ENCODE results near the gene ADGRV1.

ADGRV1 gene

GRCh38 chr5:91111473-91112238 is 553.1 kb downstream of the ADGRV1 start:
- TF ChIP-seq, protein P1, sequence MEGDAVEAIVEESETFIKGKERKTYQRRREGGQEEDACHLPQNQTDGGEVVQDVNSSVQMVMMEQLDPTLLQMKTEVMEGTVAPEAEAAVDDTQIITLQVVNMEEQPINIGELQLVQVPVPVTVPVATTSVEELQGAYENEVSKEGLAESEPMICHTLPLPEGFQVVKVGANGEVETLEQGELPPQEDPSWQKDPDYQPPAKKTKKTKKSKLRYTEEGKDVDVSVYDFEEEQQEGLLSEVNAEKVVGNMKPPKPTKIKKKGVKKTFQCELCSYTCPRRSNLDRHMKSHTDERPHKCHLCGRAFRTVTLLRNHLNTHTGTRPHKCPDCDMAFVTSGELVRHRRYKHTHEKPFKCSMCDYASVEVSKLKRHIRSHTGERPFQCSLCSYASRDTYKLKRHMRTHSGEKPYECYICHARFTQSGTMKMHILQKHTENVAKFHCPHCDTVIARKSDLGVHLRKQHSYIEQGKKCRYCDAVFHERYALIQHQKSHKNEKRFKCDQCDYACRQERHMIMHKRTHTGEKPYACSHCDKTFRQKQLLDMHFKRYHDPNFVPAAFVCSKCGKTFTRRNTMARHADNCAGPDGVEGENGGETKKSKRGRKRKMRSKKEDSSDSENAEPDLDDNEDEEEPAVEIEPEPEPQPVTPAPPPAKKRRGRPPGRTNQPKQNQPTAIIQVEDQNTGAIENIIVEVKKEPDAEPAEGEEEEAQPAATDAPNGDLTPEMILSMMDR (conservative IDR thresholded peaks at IDR 0.05; ENCODE audit: low read depth, low read length) = no peak
- DNase-seq (ENCODE audit: low read depth) = no peak

DNA sequence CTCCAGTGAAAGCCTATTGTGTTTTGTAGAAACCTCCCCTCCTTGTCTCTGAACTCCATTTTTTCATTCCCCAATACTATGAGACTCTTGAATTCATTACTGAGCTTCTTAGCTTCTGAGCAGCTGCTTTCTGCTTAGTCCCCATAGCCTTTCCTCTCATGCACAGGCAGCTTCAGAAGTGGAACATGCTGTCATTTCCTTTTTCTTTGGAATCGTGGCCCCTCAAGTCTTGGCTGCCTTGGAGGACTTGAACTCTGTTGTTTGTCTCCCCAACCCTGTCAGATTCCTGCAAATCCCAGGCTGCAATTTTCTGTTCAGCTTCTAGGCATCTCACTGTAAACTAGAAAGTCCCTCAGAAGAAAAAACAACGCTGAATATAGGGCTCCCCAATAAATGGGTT is 556.1 kb downstream of the ADGRV1 start:
- no peak overlapping the region for H3K4me3 ChIP-seq (ENCODE audit: low read depth, low read length)
- TF ChIP-seq, protein P1 (conservative IDR thresholded peaks at IDR 0.05; ENCODE audit: low read depth, low read length) = no peak
- no peak for DNase-seq (ENCODE audit: low read depth)

More at GRCh38 chr5:91111473-91112238, 553.1 kb downstream of the ADGRV1 start:
- no peak overlapping the region for H3K4me3 ChIP-seq (ENCODE audit: low read depth, low read length)

GRCh38 chr5:91118354-91118753 is 559.8 kb downstream of the ADGRV1 start:
- TF ChIP-seq, protein P1 (conservative IDR thresholded peaks at IDR 0.05; ENCODE audit: low read depth, low read length) = no peak
- no peak for DNase-seq (ENCODE audit: low read depth)
- H3K4me3 ChIP-seq (ENCODE audit: low read depth, low read length) = no peak overlapping the region

GRCh38 chr5:91118796-91119195 is 560.2 kb downstream of the ADGRV1 start:
- H3K4me3 ChIP-seq (ENCODE audit: low read depth, low read length) = no peak overlapping the region
- TF ChIP-seq, protein P1 (conservative IDR thresholded peaks at IDR 0.05; ENCODE audit: low read depth, low read length) = no peak
- no peak for DNase-seq (ENCODE audit: low read depth)

DNA sequence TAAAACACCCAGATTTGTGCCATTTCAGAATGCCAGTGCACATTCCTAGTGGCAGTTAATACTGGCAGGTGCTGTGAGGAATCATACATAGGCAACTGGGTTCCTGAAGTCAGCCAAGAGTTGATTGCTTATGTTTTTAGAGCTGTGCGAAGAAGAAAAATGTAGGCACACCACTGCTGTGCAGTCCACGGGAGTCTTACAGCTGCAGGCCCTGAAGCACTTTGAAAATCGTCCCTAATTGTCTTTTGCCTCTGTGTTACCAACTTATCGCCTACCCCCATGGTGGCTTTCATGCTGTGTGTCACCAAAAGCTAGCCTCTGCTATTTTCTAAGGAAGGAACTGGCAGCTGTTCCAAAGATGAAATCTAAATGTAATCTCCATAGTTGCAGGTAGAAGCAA is 560.6 kb downstream of the ADGRV1 start:
- no peak overlapping the region for H3K4me3 ChIP-seq (ENCODE audit: low read depth, low read length)
- no peak for DNase-seq (ENCODE audit: low read depth)
- TF ChIP-seq, protein P1 (conservative IDR thresholded peaks at IDR 0.05; ENCODE audit: low read depth, low read length) = no peak

GRCh38 chr5:91119981-91120850 is 561.6 kb downstream of the ADGRV1 start:
- H3K4me3 ChIP-seq (ENCODE audit: low read depth, low read length) = no peak overlapping the region
- TF ChIP-seq, protein P1 (conservative IDR thresholded peaks at IDR 0.05; ENCODE audit: low read depth, low read length) = no peak
- DNase-seq (ENCODE audit: low read depth) = no peak

All from choroid plexus epithelial cell (primary cell).